GM12873 (cell line): ENCODE measurements around the gene MYO1G.

Experiments used
- CTCF ChIP-seq: IDR thresholded peaks from 2 replicates; pipeline ENCODE4 v1.5.1; 2012; ENCODE audit warnings: low read depth, mild to moderate bottlenecking, moderate library complexity, low read length, control low read depth; ENCODE audit not compliant: insufficient read depth; ENCODE audit errors: missing control alignments

The MYO1G gene

GRCh38 chr7:44971902-44972441, 6.8 kb downstream of the MYO1G start:
- TF ChIP-seq CTCF = no peak

- no peak for TF ChIP-seq CTCF
Measured at GRCh38 chr7:44971188-44971901, 7.5 kb downstream of the MYO1G start.

GRCh38 chr7:44970523-44971051, 8.2 kb downstream of the MYO1G start:
- no peak for TF ChIP-seq CTCF

- no peak for TF ChIP-seq CTCF
Measured at GRCh38 chr7:44969701-44970522, 8.9 kb downstream of the MYO1G start.

- no peak for TF ChIP-seq CTCF
Measured at GRCh38 chr7:44969049-44969700, 9.6 kb downstream of the MYO1G start.

- no peak for TF ChIP-seq CTCF
Measured at GRCh38 chr7:44967571-44968446, 11.0 kb downstream of the MYO1G start.
